Nephron progenitor cell (in vitro differentiated cells): ENCODE measurements around the gene CPA4.
"Not testable (repeated sequence)": the region's sequence is repeated elsewhere in the genome, so short reads cannot be mapped to it uniquely, and the experiment has no call there.

Source experiments
- DNase-seq: peaks from one replicate; pipeline ENCODE4 v3.0.0; 2021
- H3K27ac Mint-ChIP-seq: 2 replicates; pipeline ENCODE4 v1.8.0; 2021; ENCODE audit warnings: mild to moderate bottlenecking, moderate library complexity, mixed read lengths
- H3K27me3 Mint-ChIP-seq: 2 replicates; pipeline ENCODE4 v1.8.0; 2021; ENCODE audit warnings: mild to moderate bottlenecking, low read depth, mixed read lengths; ENCODE audit not compliant: poor library complexity
- H3K36me3 Mint-ChIP-seq: 2 replicates; pipeline ENCODE4 v1.8.0; 2021; ENCODE audit warnings: low read depth, mixed read lengths
- H3K4me1 Mint-ChIP-seq: 2 replicates; pipeline ENCODE4 v1.8.0; 2021; ENCODE audit warnings: mixed read lengths
- H3K4me3 Mint-ChIP-seq: 2 replicates; pipeline ENCODE4 v1.8.0; 2021; ENCODE audit warnings: mild to moderate bottlenecking, moderate library complexity, mixed read lengths
- H3K9me3 Mint-ChIP-seq: 2 replicates; pipeline ENCODE4 v1.8.0; 2021; ENCODE audit warnings: mild to moderate bottlenecking, moderate library complexity, mixed read lengths
- CTCF ChIP-seq: fragments of 200-600 bp; sonication (generic); IDR thresholded peaks from 2 replicates; pipeline ENCODE4 v1.5.0; 2021; ENCODE audit warnings: antibody characterized with exemption

The CPA4 gene

DNA sequence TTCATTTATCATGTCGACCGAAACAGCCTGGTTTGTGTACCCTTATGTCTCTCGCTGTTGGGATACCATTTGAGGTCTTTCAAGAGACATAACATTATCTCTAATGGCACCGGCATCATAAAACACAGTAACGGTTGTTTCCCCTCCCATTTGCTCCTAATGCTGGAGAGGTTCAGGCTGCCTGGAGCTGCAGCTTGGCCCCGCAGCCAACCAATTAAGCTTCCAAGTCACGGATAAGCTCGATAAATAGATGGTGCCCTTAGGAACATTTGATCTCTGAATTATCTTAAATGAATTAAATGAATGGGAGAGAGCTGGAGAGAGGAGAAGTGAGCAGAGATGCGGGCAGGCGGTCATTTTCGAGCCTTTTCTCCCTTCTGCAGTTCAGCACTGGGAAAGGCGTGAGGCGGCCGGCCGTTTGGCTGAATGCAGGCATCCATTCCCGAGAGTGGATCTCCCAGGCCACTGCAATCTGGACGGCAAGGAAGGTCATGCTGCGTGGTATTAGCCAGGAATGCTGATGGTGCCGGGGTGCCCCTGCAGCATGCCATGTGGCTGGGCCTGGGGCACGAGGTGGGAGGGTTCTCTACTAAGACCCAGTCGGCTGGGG lies 12.6 kb downstream of the CPA4 start:
- H3K27ac Mint-ChIP-seq, result peak overlapping the region; percentile 6
- no peaks in the 10 kb centered on the region for H3K36me3 Mint-ChIP-seq
- H3K4me3 Mint-ChIP-seq, result peak overlapping the region; percentile 31
- H3K4me1 Mint-ChIP-seq, result peaks cover 45% of the 10 kb centered on the region
- peaks cover 3% of the 10 kb centered on the region for H3K27me3 Mint-ChIP-seq
- peak; percentile 18 for DNase-seq
- H3K9me3 Mint-ChIP-seq, result peaks cover 6% of the 10 kb centered on the region
- no peak for TF ChIP-seq CTCF

GRCh38 chr7:130309986-130310385 lies 17.0 kb downstream of the CPA4 start:
- no peak for DNase-seq
- Mint-ChIP-seq H3K27me3 (no peaks in the 10 kb centered on the region), H3K9me3 (peaks cover 17% of the 10 kb centered on the region), H3K4me3 (no peak overlapping the region), H3K4me1 (peaks cover 10% of the 10 kb centered on the region), H3K36me3 (no peaks in the 10 kb centered on the region), H3K27ac (peak overlapping the region; percentile 26)
- no peak for TF ChIP-seq CTCF

GRCh38 chr7:130314305-130314704 lies 21.3 kb downstream of the CPA4 start:
- Mint-ChIP-seq H3K4me1 (peaks cover 19% of the 10 kb centered on the region), H3K27me3 (no peaks in the 10 kb centered on the region), H3K4me3 (no peak overlapping the region), H3K36me3 (no peaks in the 10 kb centered on the region), H3K9me3 (peaks cover 22% of the 10 kb centered on the region), H3K27ac (no peak overlapping the region)
- DNase-seq, result no peak
- no peak for TF ChIP-seq CTCF

- DNase-seq, result no peak
- no peak for TF ChIP-seq CTCF
- Mint-ChIP-seq H3K4me3 (no peak overlapping the region), H3K4me1 (peaks cover 58% of the 10 kb centered on the region), H3K27me3 (no peaks in the 10 kb centered on the region), H3K36me3 (no peaks in the 10 kb centered on the region), H3K27ac (no peak overlapping the region), H3K9me3 (peaks cover 5% of the 10 kb centered on the region)
Measured at GRCh38 chr7:130319541-130319940, 26.6 kb downstream of the CPA4 start.

DNA sequence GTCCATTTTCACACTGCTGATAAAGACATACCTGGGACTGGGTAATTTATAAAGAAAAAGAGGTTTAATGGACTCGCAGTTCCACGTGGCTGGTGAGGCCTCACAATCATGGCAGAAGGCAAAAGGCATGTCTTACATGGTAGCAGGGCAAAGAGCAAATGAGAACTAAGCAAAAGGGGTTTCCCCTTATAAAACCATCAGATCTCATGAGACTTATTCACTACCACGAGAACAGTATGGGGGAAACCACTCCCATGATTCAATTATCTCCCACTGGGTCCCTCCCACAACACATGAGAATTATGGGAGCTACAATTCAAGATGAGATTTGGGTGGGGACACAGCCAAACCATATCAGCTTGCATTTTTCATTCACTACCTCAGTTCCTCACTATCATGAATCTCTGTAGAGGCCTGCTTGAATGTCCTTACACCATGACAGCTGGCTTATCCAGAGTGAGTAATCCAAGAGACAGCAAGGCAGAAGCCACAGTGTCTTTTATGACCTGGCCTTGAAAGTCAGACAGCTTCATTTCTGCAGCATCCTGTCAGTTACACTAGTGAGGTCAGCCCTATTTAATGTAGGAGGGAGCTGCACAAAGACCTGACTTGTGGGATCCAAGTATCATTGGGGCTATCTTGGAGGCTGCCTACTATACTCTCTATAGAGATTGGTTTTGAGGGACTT lies 28.7 kb downstream of the CPA4 start:
- peaks cover 58% of the 10 kb centered on the region for H3K4me1 Mint-ChIP-seq
- H3K27me3 Mint-ChIP-seq, DNase-seq, H3K9me3 Mint-ChIP-seq, H3K27ac Mint-ChIP-seq, H3K36me3 Mint-ChIP-seq, H3K4me3 Mint-ChIP-seq: not testable (repeated sequence)

DNA sequence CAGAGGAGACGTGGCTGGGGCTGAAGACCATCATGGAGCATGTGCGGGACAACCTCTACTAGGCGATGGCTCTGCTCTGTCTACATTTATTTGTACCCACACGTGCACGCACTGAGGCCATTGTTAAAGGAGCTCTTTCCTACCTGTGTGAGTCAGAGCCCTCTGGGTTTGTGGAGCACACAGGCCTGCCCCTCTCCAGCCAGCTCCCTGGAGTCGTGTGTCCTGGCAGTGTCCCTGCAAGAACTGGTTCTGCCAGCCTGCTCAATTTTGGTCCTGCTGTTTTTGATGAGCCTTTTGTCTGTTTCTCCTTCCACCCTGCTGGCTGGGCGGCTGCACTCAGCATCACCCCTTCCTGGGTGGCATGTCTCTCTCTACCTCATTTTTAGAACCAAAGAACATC lies 29.7 kb downstream of the CPA4 start:
- no peak overlapping the region for H3K4me3 Mint-ChIP-seq
- no peak for DNase-seq
- H3K4me1 Mint-ChIP-seq, result peaks cover 56% of the 10 kb centered on the region
- H3K9me3 Mint-ChIP-seq, result peaks cover 3% of the 10 kb centered on the region
- no peaks in the 10 kb centered on the region for H3K36me3 Mint-ChIP-seq
- peak overlapping the region; percentile 94 for H3K27ac Mint-ChIP-seq
- no peak for TF ChIP-seq CTCF
- no peaks in the 10 kb centered on the region for H3K27me3 Mint-ChIP-seq
